Keratinocyte (primary cell): ENCODE results near the gene FAM217B. TPM values are rescaled to one million over a fixed set of nuclear protein-coding genes. Genes with fewer than 3 reads are reported as not detected.
A peak's percentile ranks its signal among the peaks of the same experiment; 100 is the strongest.

ENCODE experiments used
- DNase-seq: peaks from one replicate; pipeline ENCODE4 v3.0.0-alpha.2; 2011; ENCODE audit warnings: low read depth, missing footprints, low spot score
- FAIRE-seq: peaks from 2 replicates; lab custom pipeline; 2011; peaks lifted over from hg19 to GRCh38; lab: Jason Lieb, UNC
- H2AFZ ChIP-seq: 2 replicates; pipeline ENCODE4 v1.6.0; 2012; ENCODE audit warnings: low read length, control low read depth, inconsistent platforms; ENCODE audit not compliant: control insufficient read depth
- H3K27ac ChIP-seq: 2 replicates; pipeline ENCODE4 v1.5.1; 2011; ENCODE audit warnings: low read length; ENCODE audit not compliant: control insufficient read depth, insufficient read depth
- H3K27me3 ChIP-seq: 3 replicates; pipeline ENCODE4 v1.6.0; 2011; ENCODE audit warnings: low read length; ENCODE audit not compliant: control insufficient read depth, insufficient read depth; ENCODE audit errors: extremely low read depth
- H3K36me3 ChIP-seq, 2 experiments: 2 replicates in 1 of 2; 3 replicates in 1 of 2; pipeline ENCODE4 v1.5.1; 2011; ENCODE audit warnings: low read length in 2 of 2, mild to moderate bottlenecking in 1 of 2; ENCODE audit not compliant: control insufficient read depth in 2 of 2, insufficient read depth in 2 of 2; ENCODE audit errors: extremely low read depth in 1 of 2
- H3K4me1 ChIP-seq: 3 replicates; pipeline ENCODE4 v1.5.1; 2011; ENCODE audit warnings: low read length; ENCODE audit not compliant: control insufficient read depth, insufficient read depth; ENCODE audit errors: extremely low read depth
- H3K4me2 ChIP-seq: 3 replicates; pipeline ENCODE4 v1.6.0; 2011; ENCODE audit warnings: low read depth, low read length; ENCODE audit not compliant: control insufficient read depth, insufficient read depth; ENCODE audit errors: extremely low read depth
- H3K4me3 ChIP-seq, 3 experiments: fragments of 200-600 bp in 1 of 3; sonication (generic) in 1 of 3; 2 replicates in 2 of 3; 3 replicates in 1 of 3; pipeline ENCODE4 v1.5.1; 2011 to 2016; ENCODE audit warnings: low read length in 3 of 3, mild to moderate bottlenecking in 3 of 3, control low read depth in 2 of 3, inconsistent platforms in 1 of 3, low read depth in 1 of 3, mixed read lengths in 1 of 3, mixed run types in 1 of 3, moderate library complexity in 1 of 3; ENCODE audit not compliant: control insufficient read depth in 2 of 3, insufficient read depth in 2 of 3; ENCODE audit errors: extremely low read depth in 1 of 3
- H3K79me2 ChIP-seq: 2 replicates; pipeline ENCODE4 v1.6.0; 2012; ENCODE audit warnings: low read length; ENCODE audit not compliant: control insufficient read depth, insufficient read depth
- H3K9ac ChIP-seq: 3 replicates; pipeline ENCODE4 v1.6.0; 2011; ENCODE audit warnings: low read length; ENCODE audit not compliant: control insufficient read depth, insufficient read depth; ENCODE audit errors: extremely low read depth
- H3K9me1 ChIP-seq: 3 replicates; pipeline ENCODE4 v1.6.0; 2011; ENCODE audit warnings: low read length; ENCODE audit not compliant: control insufficient read depth, insufficient read depth; ENCODE audit errors: extremely low read depth
- H3K9me3 ChIP-seq: 2 replicates; pipeline ENCODE4 v1.5.1; 2012; ENCODE audit warnings: low read depth, low read length; ENCODE audit not compliant: control insufficient read depth
- H4K20me1 ChIP-seq: 3 replicates; pipeline ENCODE4 v1.6.0; 2011; ENCODE audit warnings: low read length; ENCODE audit not compliant: control insufficient read depth, insufficient read depth; ENCODE audit errors: extremely low read depth
- CTCF ChIP-seq, 3 experiments: IDR thresholded peaks in 1 of 3; conservative IDR thresholded peaks in 1 of 3; optimal IDR thresholded peaks in 1 of 3; 2 replicates in 2 of 3; 3 replicates in 1 of 3; pipeline versions ENCODE3 to v1.5.1; 2011; ENCODE audit warnings: low read length in 3 of 3, mild to moderate bottlenecking in 3 of 3, moderate library complexity in 2 of 3, control low read depth in 1 of 3, inconsistent platforms in 1 of 3; ENCODE audit not compliant: insufficient read depth in 2 of 3; ENCODE audit errors: extremely low read depth in 1 of 3
- EZH2 ChIP-seq: IDR thresholded peaks from one replicate; pipeline ENCODE4 v1.6.1; 2012; ENCODE audit warnings: inconsistent platforms, mild to moderate bottlenecking, low read length, moderate library complexity
- dilution Hi-C: fragments of 300-500 bp; cut with MboI; formaldehyde crosslinking; loops from one replicate; pipeline ENCODE4 v1.7.0; 2020; ENCODE audit warnings: low sequenced_read_pairs; ENCODE audit not compliant: extremely low pct_ligation_motif_present
- polyA plus RNA-seq, 5 experiments: library from polyadenylated mRNA; depleted of rRNA in 3 of 5; stranded (reverse) in 3 of 5; stranded (forward) in 1 of 5; unstranded in 1 of 5; fragments of >200 nt; gene quantifications; 1 replicate in 1 of 5; 2 replicates in 3 of 5; 3 replicates in 1 of 5; pipeline versions ENCODE4 v1.2.1 to v1.2.3, GENCODE V29; 2011 to 2012; ENCODE audit warnings: missing spikeins in 2 of 5, low read depth in 1 of 5, low replicate concordance in 1 of 5

The FAM217B gene
- polyA plus RNA-seq, 1 donor (not counting 4 experiments of a cell fraction or from before 2014, with no cell fraction given), result 10.1 TPM

GRCh38 chr20:59938696-59939051 is 1.5 kb upstream of the FAM217B start:
- no peak for FAIRE-seq
- Histone ChIP-seq H3K4me1 (peaks cover 36% of the 10 kb centered on the region), H3K9ac (no peak overlapping the region)

GRCh38 chr20:59939052-59939878 is 924 bp upstream of the FAM217B start:
- peaks cover 24% of the 10 kb centered on the region for H3K79me2 ChIP-seq
- no peak for FAIRE-seq
- dilution Hi-C loops, result no loop called here

More at GRCh38 chr20:59938696-59939051, 1.5 kb upstream of the FAM217B start:
- Histone ChIP-seq H3K4me2 (peak overlapping the region; percentile 79), H3K9me1 (no peaks in the 10 kb centered on the region), H4K20me1 (no peaks in the 10 kb centered on the region), H2AFZ (no peak overlapping the region), H3K36me3 (no peaks in the 10 kb centered on the region), H3K9me3 (no peaks in the 10 kb centered on the region), H3K27me3 (no peaks in the 10 kb centered on the region), H3K27ac (no peak overlapping the region), H3K79me2 (peaks cover 24% of the 10 kb centered on the region), H3K4me3 (peak overlapping the region; percentile 60 to 68 (median 63))
- dilution Hi-C loops, result no loop called here
- DNase-seq, result no peak
- no peak for TF ChIP-seq EZH2
- TF ChIP-seq CTCF (optimal IDR thresholded peaks at IDR 0.05 in 1 of 3, IDR thresholded peaks at IDR 0.05 in 1 of 3, conservative IDR thresholded peaks at IDR 0.05 in 1 of 3; ENCODE audit: extremely low read depth in 1 of 3, insufficient read depth in 2 of 3, low read length in 3 of 3), result no peak

More at GRCh38 chr20:59939052-59939878, 924 bp upstream of the FAM217B start:
- Histone ChIP-seq H4K20me1 (no peaks in the 10 kb centered on the region), H3K9me3 (no peaks in the 10 kb centered on the region), H3K27ac (peak overlapping the region; percentile 77), H3K27me3 (no peaks in the 10 kb centered on the region), H3K9ac (peak overlapping the region; percentile 82), H2AFZ (peak overlapping the region; percentile 89), H3K4me2 (peak overlapping the region; percentile 79), H3K4me1 (peaks cover 36% of the 10 kb centered on the region), H3K36me3 (peaks cover 0 to 3% of the 10 kb centered on the region in 2 experiments), H3K4me3 (peak overlapping the region; percentile 63 to 68 (median 68)), H3K9me1 (no peaks in the 10 kb centered on the region)
- no peak for DNase-seq
- TF ChIP-seq CTCF (optimal IDR thresholded peaks at IDR 0.05 in 1 of 3, IDR thresholded peaks at IDR 0.05 in 1 of 3, conservative IDR thresholded peaks at IDR 0.05 in 1 of 3; ENCODE audit: extremely low read depth in 1 of 3, insufficient read depth in 2 of 3, low read length in 3 of 3) (no peak), EZH2 (no peak)
